Rectal smooth muscle tissue (tissue), 1 donor: ENCODE data around the gene HAUS7.

ENCODE experiments used
- H3K27ac ChIP-seq: one replicate; pipeline ENCODE4 v1.7.0; 2013; ENCODE audit warnings: low read depth, low read length, inconsistent platforms
- H3K27me3 ChIP-seq: one replicate; pipeline ENCODE4 v1.7.0; 2013; ENCODE audit warnings: low read length; ENCODE audit not compliant: control insufficient read depth, insufficient read depth
- H3K36me3 ChIP-seq: one replicate; pipeline ENCODE4 v1.7.0; 2013; ENCODE audit warnings: low read length; ENCODE audit not compliant: control insufficient read depth, insufficient read depth
- H3K4me1 ChIP-seq: one replicate; pipeline ENCODE4 v1.7.0; 2013; ENCODE audit warnings: low read length; ENCODE audit not compliant: control insufficient read depth, insufficient read depth
- H3K4me3 ChIP-seq: one replicate; pipeline ENCODE4 v1.7.0; 2013; ENCODE audit warnings: low read length
- H3K9ac ChIP-seq: one replicate; pipeline ENCODE4 v1.7.0; 2013; ENCODE audit warnings: low read length

HAUS7 gene

DNA sequence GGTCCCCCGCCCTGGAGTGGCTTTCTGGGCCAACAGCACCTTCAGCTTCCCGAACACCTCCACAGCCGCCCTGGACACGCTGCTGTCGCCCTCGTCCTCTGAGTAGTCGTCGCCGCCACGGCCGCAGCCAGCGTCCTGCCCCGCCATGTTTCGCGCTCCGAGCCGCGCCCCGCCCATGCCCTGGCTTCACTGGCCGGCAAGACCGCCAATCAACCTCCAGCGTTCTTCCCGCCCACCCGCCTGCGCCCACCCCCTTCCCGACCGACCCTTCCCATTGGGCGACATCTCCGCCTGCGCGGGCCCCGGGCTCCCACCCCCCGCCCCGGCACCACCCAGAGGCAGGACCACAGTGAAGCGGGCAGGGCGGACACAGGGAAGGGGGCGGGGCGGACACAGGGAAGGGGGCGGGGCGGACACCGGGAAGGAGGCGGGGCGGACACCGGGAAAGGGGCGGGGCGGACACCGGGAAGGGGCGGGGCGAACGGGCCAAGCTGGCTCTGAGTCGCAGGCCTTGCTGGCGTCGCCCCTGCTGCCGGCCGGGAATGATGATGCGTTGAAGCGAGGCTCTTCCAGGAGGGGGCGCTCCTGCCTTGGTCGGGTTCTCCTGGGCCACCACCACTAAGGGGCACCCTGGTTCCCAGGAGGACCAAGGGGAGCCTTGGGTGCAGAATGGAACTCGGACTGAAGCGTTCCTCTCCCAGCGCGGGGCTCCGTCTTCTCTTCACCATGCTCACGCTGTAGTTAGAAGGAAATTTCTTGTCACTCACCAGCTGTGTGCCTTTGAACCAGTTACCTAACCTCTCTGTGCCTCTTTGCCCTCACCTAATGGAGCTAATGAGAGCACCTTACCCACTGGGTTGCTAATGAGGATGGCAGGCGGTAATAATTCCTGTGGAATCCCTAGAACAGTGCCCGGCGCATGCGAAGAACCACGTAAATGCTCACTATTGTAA is at the start of gene HAUS7:
TSS of gene HAUS7 (minus strand) at position 166 of the 953 bp plus-strand sequence. CDS start at position 147, 19 bp downstream.
- Histone ChIP-seq H3K36me3 (no peaks in the 10 kb centered on the region), H3K4me3 (peak within 1 kb of the TSS; percentile 74), H3K27me3 (no peaks in the 10 kb centered on the region), H3K27ac (peak within 1 kb of the TSS; percentile 61), H3K9ac (no peak within 1 kb of the TSS), H3K4me1 (peaks cover 2% of the 10 kb centered on the region)

DNA sequence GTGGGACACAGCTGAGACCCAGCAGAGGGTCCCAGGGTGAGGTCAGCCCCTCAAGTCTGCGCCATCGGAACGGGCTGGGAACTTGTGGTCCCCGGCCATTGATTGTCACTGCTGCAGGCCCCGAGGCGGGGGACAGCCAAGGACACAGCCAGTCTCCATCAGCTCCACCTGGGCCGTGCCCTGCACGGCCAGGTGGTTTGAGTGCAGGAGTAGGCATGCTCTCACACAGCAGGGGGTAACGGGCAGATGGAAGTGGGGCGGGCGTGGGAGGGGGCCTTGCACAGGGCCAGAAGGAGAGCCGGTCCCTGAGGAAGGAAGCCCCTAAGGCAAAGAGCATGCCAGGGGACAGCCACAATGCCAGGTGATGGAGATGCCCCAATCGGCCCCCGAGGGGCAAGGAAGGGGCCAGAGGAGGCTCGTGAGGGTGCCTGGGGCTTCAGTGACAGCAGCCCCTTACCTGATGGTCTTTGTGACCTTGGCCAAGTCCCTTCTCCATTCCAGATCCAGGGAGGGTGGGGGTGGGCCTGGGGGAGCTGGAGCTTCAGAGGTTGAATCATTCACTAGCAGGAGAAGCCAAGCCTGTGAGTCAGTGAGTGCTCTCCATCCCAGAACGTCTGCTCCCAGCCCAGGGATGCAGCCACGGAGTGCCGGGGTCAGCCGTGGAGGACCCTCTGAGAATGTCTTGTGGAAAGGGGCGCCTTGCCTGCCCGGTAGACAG is 49.4 kb upstream of the HAUS7 start:
- peaks cover 33% of the 10 kb centered on the region for H3K27me3 ChIP-seq

DNA sequence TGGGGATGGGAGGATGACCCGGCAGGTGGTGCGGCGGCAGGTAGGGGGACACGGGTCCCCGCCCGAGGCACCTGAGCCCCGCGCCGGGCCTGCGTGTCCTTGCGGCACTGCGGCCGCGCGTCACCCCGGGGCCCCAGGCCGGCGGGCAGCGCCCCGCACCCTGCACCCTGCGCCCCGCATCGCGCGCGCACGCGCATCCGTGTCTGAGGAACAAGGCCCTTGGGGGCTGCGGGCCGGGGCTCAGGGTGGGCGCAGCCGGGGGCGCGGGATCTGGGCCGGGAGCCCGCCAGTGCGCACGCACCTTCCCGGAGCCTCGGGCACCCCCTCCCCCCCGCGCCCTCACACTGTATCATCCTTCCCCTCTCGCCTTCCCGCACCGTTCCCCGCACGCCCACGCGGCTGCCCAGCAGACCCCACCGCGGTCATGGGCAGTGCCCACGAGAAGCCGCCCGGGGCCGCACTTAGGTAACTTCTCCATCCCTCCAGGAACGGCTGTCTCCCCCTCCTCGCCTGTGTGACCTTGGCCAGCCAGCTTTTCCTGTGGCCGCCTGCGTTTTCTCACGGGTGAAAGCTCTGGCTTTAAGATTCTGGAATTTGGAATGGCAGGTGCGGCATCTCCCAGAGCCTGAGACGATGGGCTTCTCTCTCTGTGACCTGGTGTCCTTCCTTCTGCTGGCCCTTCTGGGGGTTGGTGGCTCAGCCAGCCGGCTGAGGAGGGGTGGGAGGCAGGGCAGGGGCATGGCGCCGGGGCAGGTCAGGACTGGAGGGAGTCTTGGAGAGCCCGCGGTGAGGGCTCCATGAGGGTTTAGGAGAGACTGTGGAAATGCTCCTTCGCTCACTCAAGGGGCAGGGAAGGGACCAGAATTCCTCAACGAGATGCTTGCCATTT is 47.8 kb upstream of the HAUS7 start:
- H3K4me1 ChIP-seq = no peaks in the 10 kb centered on the region
- no peak overlapping the region for H3K27ac ChIP-seq
- H3K9ac ChIP-seq = no peak overlapping the region
- H3K36me3 ChIP-seq = no peaks in the 10 kb centered on the region
- no peak overlapping the region for H3K4me3 ChIP-seq
- peaks cover 33% of the 10 kb centered on the region for H3K27me3 ChIP-seq

More for the DNA sequence above, 49.4 kb upstream of the HAUS7 start:
- no peak overlapping the region for H3K9ac ChIP-seq
- no peak overlapping the region for H3K27ac ChIP-seq
- no peaks in the 10 kb centered on the region for H3K36me3 ChIP-seq
- H3K4me3 ChIP-seq = no peak overlapping the region
- no peaks in the 10 kb centered on the region for H3K4me1 ChIP-seq

DNA sequence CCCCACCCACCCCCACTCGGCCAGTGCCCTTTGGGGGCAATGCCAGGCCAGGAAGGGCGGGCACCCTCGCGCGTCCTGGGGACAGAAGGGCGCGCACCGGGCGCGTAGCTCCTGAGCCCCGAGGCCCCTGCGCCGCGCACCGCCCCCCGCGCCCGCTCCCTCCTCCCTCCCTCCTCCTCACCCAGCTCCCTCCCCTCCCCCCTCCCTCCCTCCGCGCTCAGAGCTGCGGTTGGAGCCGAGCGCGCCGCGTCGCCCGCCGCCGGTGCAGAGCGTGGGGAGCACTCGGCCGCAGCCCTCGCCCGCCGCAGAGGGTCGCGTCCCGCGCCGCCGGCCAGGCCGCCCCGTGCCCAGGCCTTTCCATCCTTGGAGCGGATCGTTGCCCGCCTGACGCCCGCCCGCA is 47.0 kb upstream of the HAUS7 start, which contains the start of gene ATP2B3:
TSS of gene ATP2B3 (plus strand) at position 220 of the 400 bp plus-strand sequence. CDS start 18,606 bp downstream, outside the sequence.
- Histone ChIP-seq H3K27ac (no peak within 1 kb of the TSS), H3K36me3 (no peaks in the 10 kb centered on the region), H3K4me3 (no peak within 1 kb of the TSS), H3K9ac (no peak within 1 kb of the TSS), H3K27me3 (peaks cover 30% of the 10 kb centered on the region), H3K4me1 (no peaks in the 10 kb centered on the region)

DNA sequence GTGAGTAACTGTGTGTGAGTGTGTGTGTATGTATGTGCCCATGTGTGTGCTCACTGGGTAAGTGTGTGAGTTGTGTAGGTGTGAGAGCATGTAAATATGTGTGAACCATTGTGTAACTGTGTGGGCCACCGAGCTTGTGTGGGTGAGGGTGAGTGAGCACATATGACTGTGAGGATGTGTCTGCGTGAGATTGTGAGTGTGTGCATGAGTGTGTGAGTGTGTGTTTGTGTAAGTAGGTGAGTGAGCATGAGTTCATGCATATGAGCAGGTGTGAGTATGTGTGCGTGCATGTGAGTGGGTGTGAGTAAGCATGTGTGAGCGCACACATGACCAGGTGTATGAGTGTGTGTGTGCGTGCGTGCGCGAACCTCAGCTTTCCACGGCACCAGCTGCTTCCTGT is 45.7 kb upstream of the HAUS7 start:
- Histone ChIP-seq H3K4me1 (no peaks in the 10 kb centered on the region), H3K4me3 (no peak overlapping the region), H3K27me3 (peaks cover 21% of the 10 kb centered on the region), H3K36me3 (no peaks in the 10 kb centered on the region), H3K9ac (no peak overlapping the region), H3K27ac (no peak overlapping the region)

DNA sequence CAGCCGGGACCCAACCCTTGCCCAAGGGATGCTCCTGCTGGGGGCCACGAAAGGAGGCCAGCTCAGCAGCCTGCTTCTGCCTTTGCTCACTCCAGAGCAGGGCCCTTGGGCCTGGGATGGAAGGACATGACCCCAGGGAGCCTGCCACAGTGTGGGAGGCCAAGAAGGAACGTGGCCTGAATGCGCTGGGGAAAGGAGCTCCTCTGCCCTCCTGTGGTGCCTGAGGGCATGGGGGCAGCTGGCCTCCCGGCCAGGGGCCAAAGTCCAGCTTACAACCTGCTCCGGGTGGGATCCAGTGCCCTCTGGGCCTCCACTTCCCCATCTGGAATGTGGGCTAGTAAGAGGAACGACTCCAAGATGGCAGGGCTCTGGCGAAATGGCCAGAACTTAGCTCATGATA is 45.1 kb upstream of the HAUS7 start:
- Histone ChIP-seq H3K9ac (no peak overlapping the region), H3K4me3 (no peak overlapping the region), H3K36me3 (no peaks in the 10 kb centered on the region), H3K27ac (no peak overlapping the region), H3K27me3 (peaks cover 19% of the 10 kb centered on the region), H3K4me1 (no peaks in the 10 kb centered on the region)

DNA sequence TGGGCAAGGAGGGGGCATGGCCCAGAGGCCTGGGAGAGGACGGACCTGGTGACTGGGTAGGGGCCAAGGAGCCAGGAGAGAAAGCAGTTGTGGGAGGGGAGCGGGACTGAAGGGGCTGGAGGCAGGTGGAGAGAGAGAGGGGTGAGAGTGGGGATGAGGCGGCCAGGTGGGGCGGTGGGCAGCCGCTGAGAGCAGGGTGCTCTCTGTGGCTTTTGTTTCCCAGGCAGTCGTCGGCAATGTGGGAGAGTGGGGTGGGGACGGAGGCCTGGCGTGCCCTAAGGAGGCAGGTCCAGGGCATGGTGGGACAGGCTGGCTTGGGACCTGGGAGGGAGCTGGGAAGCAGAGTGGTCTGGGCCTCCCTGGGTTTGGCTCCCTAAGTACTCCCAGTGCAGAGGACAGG is 43.9 kb upstream of the HAUS7 start:
- H3K4me1 ChIP-seq = no peaks in the 10 kb centered on the region
- H3K27me3 ChIP-seq = peaks cover 19% of the 10 kb centered on the region
- H3K36me3 ChIP-seq = no peaks in the 10 kb centered on the region
- H3K4me3 ChIP-seq = no peak overlapping the region
- H3K27ac ChIP-seq = no peak overlapping the region
- H3K9ac ChIP-seq = no peak overlapping the region

DNA sequence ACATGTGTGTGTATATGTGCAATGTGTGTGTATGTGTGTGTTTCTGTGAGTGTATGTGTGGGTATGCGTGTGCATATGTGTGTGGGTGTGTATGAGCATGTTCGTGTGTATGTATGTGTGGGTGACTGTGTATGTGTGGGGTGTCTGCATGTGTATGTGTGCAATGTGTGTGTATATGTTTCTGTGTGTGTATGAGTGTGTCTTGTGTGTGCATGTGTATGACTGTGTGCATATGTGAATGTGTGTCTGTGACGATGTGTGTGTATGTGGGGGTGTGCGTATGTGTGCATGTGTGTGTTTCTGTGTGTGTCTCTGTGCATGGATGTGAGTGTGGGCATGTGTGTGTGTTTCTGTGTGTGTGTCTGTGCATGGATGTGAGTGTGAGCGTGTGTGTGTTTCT is 42.9 kb upstream of the HAUS7 start:
- H3K27me3 ChIP-seq = peaks cover 13% of the 10 kb centered on the region
- no peaks in the 10 kb centered on the region for H3K4me1 ChIP-seq
- H3K4me3 ChIP-seq = no peak overlapping the region
- no peak overlapping the region for H3K27ac ChIP-seq
- H3K36me3 ChIP-seq = no peaks in the 10 kb centered on the region
- H3K9ac ChIP-seq = no peak overlapping the region

DNA sequence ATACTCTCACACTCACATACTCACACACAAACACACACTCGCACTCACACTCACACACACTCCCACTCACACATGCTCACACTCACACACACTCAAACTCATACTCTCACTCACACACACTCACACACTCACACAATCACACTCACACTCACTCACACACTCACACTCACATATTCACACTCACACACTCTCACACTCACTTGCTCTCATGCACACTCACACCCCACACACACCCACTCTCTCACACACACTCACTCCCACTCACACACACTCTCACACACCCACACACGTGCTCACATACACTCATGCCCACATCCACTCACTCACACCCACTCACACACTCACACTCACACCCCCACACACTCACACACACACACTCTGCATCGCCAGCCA is 42.1 kb upstream of the HAUS7 start:
- Histone ChIP-seq H3K27ac (no peak overlapping the region), H3K4me3 (no peak overlapping the region), H3K27me3 (peaks cover 13% of the 10 kb centered on the region), H3K4me1 (no peaks in the 10 kb centered on the region), H3K36me3 (no peaks in the 10 kb centered on the region), H3K9ac (no peak overlapping the region)

DNA sequence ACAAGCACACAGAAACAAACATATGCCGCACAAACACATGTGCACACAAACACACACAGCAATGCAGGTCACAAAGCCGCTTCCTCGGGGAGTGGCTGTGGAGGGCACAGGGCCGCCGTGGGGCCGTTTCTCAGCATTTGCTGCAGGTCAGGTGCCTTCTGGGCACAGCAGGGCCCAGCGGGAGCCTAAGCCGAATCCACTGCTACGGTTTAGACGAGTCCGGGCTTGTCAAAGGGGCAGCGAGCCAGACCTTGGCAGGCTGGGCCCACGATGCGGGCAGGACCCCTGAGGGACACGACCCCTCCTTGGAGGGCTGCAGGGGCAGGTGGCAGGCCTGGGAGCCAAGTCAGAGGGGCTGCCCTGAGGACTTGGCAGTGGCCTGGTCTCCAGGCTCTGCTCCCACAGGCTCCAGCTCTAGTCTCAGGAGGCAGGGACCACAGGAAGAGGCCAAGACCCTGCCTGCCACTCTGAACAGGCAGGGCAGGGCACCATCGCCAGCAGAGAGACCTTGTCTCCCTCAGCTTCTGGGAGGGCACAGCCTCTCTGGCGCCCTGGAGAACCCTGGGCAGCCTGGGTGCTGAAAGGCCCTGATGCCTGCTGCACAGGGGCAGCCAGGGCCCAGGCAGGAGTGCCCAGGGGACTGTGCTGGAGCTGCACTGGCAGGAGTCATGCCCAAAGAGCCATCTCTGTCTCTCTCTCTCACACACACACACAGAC is 41.6 kb upstream of the HAUS7 start:
- no peak overlapping the region for H3K4me3 ChIP-seq
- H3K9ac ChIP-seq = no peak overlapping the region
- H3K27ac ChIP-seq = no peak overlapping the region
- no peaks in the 10 kb centered on the region for H3K36me3 ChIP-seq
- H3K4me1 ChIP-seq = no peaks in the 10 kb centered on the region
- peaks cover 13% of the 10 kb centered on the region for H3K27me3 ChIP-seq

DNA sequence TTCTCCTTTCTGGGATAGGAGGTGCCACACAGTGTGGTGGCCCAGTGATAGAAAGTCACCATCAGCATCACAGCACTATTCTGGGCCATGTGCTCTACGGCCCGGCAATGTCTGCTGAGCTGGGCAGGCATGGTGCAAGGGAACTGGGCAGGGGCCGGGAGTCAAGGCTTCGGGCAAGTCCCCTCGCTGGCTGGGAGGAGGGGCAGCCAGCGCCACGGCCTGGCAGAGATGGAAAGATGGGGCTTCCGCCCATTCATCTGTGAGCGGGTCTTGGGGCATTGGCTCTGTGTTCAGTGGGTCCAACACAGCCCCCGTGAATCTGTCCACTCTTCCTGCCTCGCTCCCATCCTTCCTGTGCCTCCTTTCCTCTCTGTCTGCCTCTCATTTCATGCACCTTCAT is 40.0 kb upstream of the HAUS7 start:
- Histone ChIP-seq H3K9ac (no peak overlapping the region), H3K27ac (no peak overlapping the region), H3K36me3 (no peaks in the 10 kb centered on the region), H3K27me3 (peaks cover 5% of the 10 kb centered on the region), H3K4me3 (no peak overlapping the region), H3K4me1 (no peaks in the 10 kb centered on the region)
